Mesodermal cell (in vitro differentiated cells): ENCODE data around the gene CDC42EP2.

ENCODE experiments used
- H3K27ac ChIP-seq: 2 replicates; pipeline ENCODE4 v1.7.0; 2013; ENCODE audit warnings: mild to moderate bottlenecking, low read depth, low read length, moderate library complexity; ENCODE audit not compliant: severe bottlenecking
- H3K36me3 ChIP-seq: 2 replicates; pipeline ENCODE4 v1.7.1; 2013; ENCODE audit warnings: mild to moderate bottlenecking, low read length, moderate library complexity; ENCODE audit not compliant: control insufficient read depth, insufficient read depth
- H3K4me1 ChIP-seq: one replicate; pipeline ENCODE4 v1.7.1; 2013; ENCODE audit warnings: mild to moderate bottlenecking, low read length; ENCODE audit not compliant: insufficient read depth, control insufficient read depth, poor library complexity, severe bottlenecking
- H3K4me3 ChIP-seq: 2 replicates; pipeline ENCODE4 v1.7.0; 2013; ENCODE audit warnings: low read length, control low read depth, mild to moderate bottlenecking; ENCODE audit not compliant: insufficient read depth, poor library complexity, severe bottlenecking; ENCODE audit errors: extremely low read depth
- H3K9me3 ChIP-seq: 2 replicates; pipeline ENCODE4 v1.7.1; 2013; ENCODE audit warnings: mild to moderate bottlenecking, low read length, moderate library complexity; ENCODE audit not compliant: control insufficient read depth
- WGBS, 2 experiments: methylation state at CpG; one replicate each; pipeline ENCODE4 v1.1.5; 2013; ENCODE audit warnings: missing lambda C conversion rate in 2 of 2; ENCODE audit not compliant: insufficient coverage in 2 of 2; 5-methylcytosine and 5-hydroxymethylcytosine counted together

CDC42EP2 gene

GRCh38 chr11:65308281-65308891 is 6.3 kb upstream of the CDC42EP2 start:
- H3K36me3 ChIP-seq, result peaks cover 16% of the 10 kb centered on the region
- peaks cover 20% of the 10 kb centered on the region for H3K4me1 ChIP-seq
- H3K4me3 ChIP-seq, result no peak overlapping the region
- no peaks in the 10 kb centered on the region for H3K9me3 ChIP-seq
- 85 to 88% methylated on average over 5 of the region's 7 CpGs for WGBS, 2 experiments
- no peak overlapping the region for H3K27ac ChIP-seq

GRCh38 chr11:65309006-65309405 is 5.7 kb upstream of the CDC42EP2 start:
- H3K36me3 ChIP-seq, result peaks cover 10% of the 10 kb centered on the region
- peaks cover 24% of the 10 kb centered on the region for H3K4me1 ChIP-seq
- 90 to 97% methylated on average over 3 to 5 of the region's 5 CpGs for WGBS, 2 experiments

GRCh38 chr11:65310215-65310614 is 4.5 kb upstream of the CDC42EP2 start:
- Histone ChIP-seq H3K36me3 (peaks cover 4% of the 10 kb centered on the region), H3K4me3 (no peak overlapping the region), H3K4me1 (peaks cover 28% of the 10 kb centered on the region), H3K9me3 (no peaks in the 10 kb centered on the region), H3K27ac (no peak overlapping the region)
- 87 to 94% methylated on average over 8 to 10 of the region's 10 CpGs for WGBS, 2 experiments

More at GRCh38 chr11:65309006-65309405, 5.7 kb upstream of the CDC42EP2 start:
- no peak overlapping the region for H3K27ac ChIP-seq
- H3K4me3 ChIP-seq, result no peak overlapping the region
- no peaks in the 10 kb centered on the region for H3K9me3 ChIP-seq

DNA sequence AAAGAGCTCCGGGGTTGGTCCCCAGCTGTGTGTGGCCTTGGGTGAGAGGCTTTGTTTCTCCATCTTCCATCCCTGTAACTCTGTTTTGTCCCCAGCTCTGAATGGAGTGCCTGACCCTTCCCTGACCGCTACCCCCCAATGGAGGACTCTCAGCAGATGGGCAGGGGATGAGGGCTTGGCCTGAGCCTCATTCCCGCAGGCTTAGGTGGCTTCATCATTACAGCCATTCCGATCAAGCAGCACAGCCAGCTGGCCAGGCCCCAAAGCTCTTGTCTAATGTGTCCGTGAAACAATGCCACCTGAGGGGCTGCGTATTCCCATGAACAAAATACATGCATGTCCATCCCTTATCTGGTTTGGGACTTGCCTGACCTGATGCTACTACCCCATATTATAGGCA is 3.9 kb upstream of the CDC42EP2 start:
- no peaks in the 10 kb centered on the region for H3K9me3 ChIP-seq
- H3K4me3 ChIP-seq, result no peak overlapping the region
- H3K4me1 ChIP-seq, result peaks cover 28% of the 10 kb centered on the region
- peaks cover 4% of the 10 kb centered on the region for H3K36me3 ChIP-seq
- peak overlapping the region; percentile 18 for H3K27ac ChIP-seq
- WGBS, 2 experiments, result 83 to 90% methylated on average over 4 of the region's 6 CpGs

DNA sequence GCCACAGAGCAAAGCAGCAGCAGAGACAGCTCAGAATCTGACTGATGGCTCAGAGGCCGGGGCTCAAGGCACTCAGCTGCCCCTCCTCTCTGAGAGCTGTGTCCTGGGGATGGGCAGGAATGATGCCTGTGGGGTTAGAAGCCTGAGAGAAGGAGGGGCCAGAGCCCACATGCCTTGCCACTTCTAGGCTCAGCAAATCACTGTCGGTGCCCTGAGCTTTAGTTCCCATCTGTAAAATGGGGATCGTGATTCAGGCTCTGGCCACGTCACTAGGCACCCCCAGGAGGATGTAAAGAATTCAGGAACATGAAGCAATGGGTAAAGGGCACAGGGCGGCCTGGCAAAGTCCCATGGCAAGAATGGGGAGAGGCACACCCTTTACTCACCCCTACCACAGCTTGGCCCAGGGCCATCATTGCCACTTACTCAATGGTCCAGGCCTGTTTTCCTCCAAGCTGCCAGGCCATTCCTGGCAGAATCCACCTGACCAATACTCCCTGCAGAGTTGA is 3.4 kb upstream of the CDC42EP2 start:
- Histone ChIP-seq H3K9me3 (no peaks in the 10 kb centered on the region), H3K4me1 (peaks cover 28% of the 10 kb centered on the region), H3K27ac (peak overlapping the region; percentile 18), H3K36me3 (peaks cover 4% of the 10 kb centered on the region), H3K4me3 (no peak overlapping the region)
- 74 to 75% methylated on average over 5 of the region's 5 CpGs for WGBS, 2 experiments

GRCh38 chr11:65315204-65315865 is 669 bp downstream of the CDC42EP2 start:
- Histone ChIP-seq H3K27ac (peak overlapping the region; percentile 53), H3K36me3 (peaks cover 17% of the 10 kb centered on the region)

GRCh38 chr11:65315866-65316226 is 1.2 kb downstream of the CDC42EP2 start:
- WGBS, 2 experiments, result 39 to 43% methylated on average over 7 to 8 of the region's 8 CpGs
- no peaks in the 10 kb centered on the region for H3K9me3 ChIP-seq
- H3K4me3 ChIP-seq, result peak overlapping the region; percentile 98
- no peak overlapping the region for H3K27ac ChIP-seq
- peaks cover 22% of the 10 kb centered on the region for H3K36me3 ChIP-seq
- peaks cover 13% of the 10 kb centered on the region for H3K4me1 ChIP-seq

More at GRCh38 chr11:65315204-65315865, 669 bp downstream of the CDC42EP2 start:
- WGBS, 2 experiments, result 0 to 1% methylated on average over 23 to 48 of the region's 59 CpGs
- Histone ChIP-seq H3K9me3 (no peaks in the 10 kb centered on the region), H3K4me1 (peaks cover 16% of the 10 kb centered on the region), H3K4me3 (peak overlapping the region; percentile 98)

- peak overlapping the region; percentile 98 for H3K4me3 ChIP-seq
- peak overlapping the region; percentile 3 for H3K27ac ChIP-seq
- H3K36me3 ChIP-seq, result peaks cover 28% of the 10 kb centered on the region
- no peaks in the 10 kb centered on the region for H3K9me3 ChIP-seq
- whole genome bisulfite sequencing, 2 experiments, result 70 to 75% methylated on average over 15 to 16 of the region's 20 CpGs
- peaks cover 10% of the 10 kb centered on the region for H3K4me1 ChIP-seq
These were observed 1.8 kb downstream of the CDC42EP2 start for GRCh38 chr11:65316227-65317024.

DNA sequence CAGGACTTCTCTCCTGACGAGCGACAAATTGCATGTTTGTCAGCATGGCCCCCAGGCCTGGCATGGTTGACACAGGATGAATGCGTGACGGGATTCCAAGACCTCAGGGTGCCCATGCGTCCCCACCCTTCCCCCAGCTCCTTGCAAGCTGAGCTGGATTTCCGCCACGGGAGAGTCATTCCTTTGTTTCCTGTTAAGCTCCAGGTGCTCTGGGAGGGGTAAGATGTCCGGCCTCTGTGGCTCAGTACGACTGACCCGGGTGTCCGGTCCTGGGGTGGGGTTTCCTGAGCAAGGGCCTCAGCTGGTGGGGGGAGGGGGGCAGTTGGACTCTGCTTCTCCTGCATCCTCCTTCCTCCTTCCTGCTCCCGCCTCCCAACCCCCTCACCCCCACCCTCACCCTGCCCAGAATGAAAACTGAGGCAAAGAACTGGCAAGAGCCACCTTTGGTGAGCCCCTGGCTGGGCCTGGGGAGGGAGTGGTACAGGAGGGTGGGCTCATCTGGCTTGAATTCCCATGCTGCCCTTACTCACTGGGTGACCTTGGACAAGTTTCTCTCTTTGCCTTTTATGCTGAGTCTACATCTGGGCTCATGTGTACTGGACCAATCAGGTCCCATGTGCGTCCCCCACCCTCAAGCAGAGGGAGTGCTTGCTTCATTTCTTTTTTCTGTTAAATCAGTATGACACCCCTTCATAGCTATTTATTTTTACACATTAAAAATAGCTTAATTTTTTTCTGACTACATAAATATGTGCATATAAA is 2.5 kb downstream of the CDC42EP2 start:
- peaks cover 36% of the 10 kb centered on the region for H3K36me3 ChIP-seq
- H3K27ac ChIP-seq, result peak overlapping the region; percentile 3
- H3K4me3 ChIP-seq, result peak overlapping the region; percentile 98
- peaks cover 8% of the 10 kb centered on the region for H3K4me1 ChIP-seq
- H3K9me3 ChIP-seq, result no peaks in the 10 kb centered on the region
- 38 to 55% methylated on average over 8 to 9 of the region's 13 CpGs for WGBS, 2 experiments

DNA sequence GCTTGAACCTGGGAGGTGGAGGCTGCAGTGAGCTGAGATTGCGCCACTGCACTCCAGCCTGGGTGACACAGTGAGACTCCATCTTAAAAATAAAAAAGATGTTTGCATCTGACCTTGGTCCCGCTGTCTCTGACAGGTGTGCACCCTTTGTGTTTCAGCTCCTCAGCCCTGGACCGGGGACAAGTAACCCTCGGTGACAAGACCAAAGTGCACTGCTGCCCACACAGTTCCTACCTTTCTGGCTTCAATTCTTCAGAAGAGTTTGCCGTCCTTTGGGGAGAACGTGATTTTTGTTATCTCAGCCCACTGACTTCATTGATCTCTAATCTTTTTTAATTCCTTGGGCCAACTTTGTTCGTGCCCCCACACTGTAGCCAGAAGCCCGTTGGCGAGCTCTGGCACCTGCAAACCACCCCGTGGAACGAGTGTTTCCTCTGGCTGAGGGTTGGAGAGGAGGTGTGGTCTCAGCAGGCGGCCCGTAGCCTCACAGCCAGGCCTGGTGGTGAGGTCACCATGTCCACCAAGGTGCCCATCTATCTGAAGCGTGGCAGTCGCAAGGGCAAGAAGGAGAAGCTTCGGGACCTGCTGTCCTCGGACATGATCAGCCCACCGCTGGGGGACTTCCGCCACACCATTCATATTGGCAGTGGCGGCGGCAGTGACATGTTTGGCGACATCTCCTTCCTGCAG is 5.9 kb downstream of the CDC42EP2 start:
- Histone ChIP-seq H3K9me3 (no peaks in the 10 kb centered on the region), H3K27ac (no peak overlapping the region), H3K4me3 (no peak overlapping the region), H3K36me3 (peaks cover 54% of the 10 kb centered on the region), H3K4me1 (no peaks in the 10 kb centered on the region)
- 96 to 97% methylated on average over 18 to 22 of the region's 22 CpGs for WGBS, 2 experiments
